HepG2 (cell line): ENCODE measurements around the gene WSB1. TPM values are rescaled to one million over a fixed set of nuclear protein-coding genes. Genes with fewer than 3 reads are reported as not detected.

Experiments used
- ARHGAP35 ChIP-seq: sonication (generic); formaldehyde crosslinking; IDR thresholded peaks from 2 replicates; pipeline ENCODE4 v1.9.0; 2022; ENCODE audit warnings: mild to moderate bottlenecking, inconsistent platforms, moderate library complexity, missing genetic modification reagents, borderline replicate concordance
- ARID2 ChIP-seq: sonication (generic); formaldehyde crosslinking; IDR thresholded peaks from 2 replicates; pipeline ENCODE4 v1.8.1; 2022; ENCODE audit warnings: mild to moderate bottlenecking, missing genetic modification reagents, borderline replicate concordance
- CC2D1A ChIP-seq: sonication (generic); formaldehyde crosslinking; IDR thresholded peaks from 2 replicates; pipeline ENCODE4 v1.8.1; 2023; ENCODE audit warnings: mild to moderate bottlenecking, missing genetic modification reagents
- FOSL1 ChIP-seq: sonication (generic); formaldehyde crosslinking; IDR thresholded peaks from 2 replicates; pipeline ENCODE4 v1.9.0; 2021; ENCODE audit warnings: missing genetic modification reagents, borderline replicate concordance
- FOSL2 ChIP-seq: sonication (generic); formaldehyde crosslinking; IDR thresholded peaks from 2 replicates; pipeline ENCODE4 v1.4.0; 2020; ENCODE audit warnings: missing genetic modification reagents
- FOXP1 ChIP-seq, 2 experiments: fragments of 450-650 bp in 1 of 2; IDR thresholded peaks; 2 replicates each; pipeline ENCODE4 v1.6.1; 2017 to 2018; ENCODE audit warnings: antibody characterized with exemption in 1 of 2
- HMG20A ChIP-seq: IDR thresholded peaks from 2 replicates; pipeline ENCODE4 v1.6.1; 2016; ENCODE audit warnings: borderline replicate concordance
- JUND ChIP-seq: sonication (generic); formaldehyde crosslinking; IDR thresholded peaks from 2 replicates; pipeline ENCODE4 v1.8.0; 2022; ENCODE audit warnings: mild to moderate bottlenecking, missing genetic modification reagents
- MED1 ChIP-seq: sonication (generic); formaldehyde crosslinking; IDR thresholded peaks from 2 replicates; pipeline ENCODE4 v1.4.0; 2020; ENCODE audit warnings: missing genetic modification reagents
- MYC ChIP-seq: sonication (generic); formaldehyde crosslinking; IDR thresholded peaks from 2 replicates; pipeline ENCODE4 v1.9.0; 2021; ENCODE audit warnings: missing genetic modification reagents, borderline replicate concordance
- POLR2G ChIP-seq: fragments of 200-400 bp; formaldehyde crosslinking; IDR thresholded peaks from 2 replicates; pipeline ENCODE4 v1.6.1; 2018; ENCODE audit warnings: mild to moderate bottlenecking, low read depth, low read length, moderate library complexity
- RCOR2 ChIP-seq: IDR thresholded peaks from 2 replicates; pipeline ENCODE4 v1.6.1; 2016; ENCODE audit warnings: missing biosample characterization, missing genetic modification reagents
- SOX13 ChIP-seq, 3 experiments: fragments of 450-650 bp in 1 of 3; sonication (generic) in 1 of 3; formaldehyde crosslinking in 1 of 3; IDR thresholded peaks in 2 of 3; conservative IDR thresholded peaks in 1 of 3; 2 replicates each; pipeline versions ENCODE4 v1.5.0 to v1.6.1; 2016 to 2020; ENCODE audit warnings: antibody characterized with exemption in 1 of 3, mild to moderate bottlenecking in 1 of 3, missing compliant biosample characterization in 1 of 3, missing genetic modification reagents in 1 of 3, moderate library complexity in 1 of 3
- YEATS4 ChIP-seq: sonication (generic); formaldehyde crosslinking; IDR thresholded peaks from 2 replicates; pipeline ENCODE4 v1.4.0; 2020; ENCODE audit warnings: missing genetic modification reagents, borderline replicate concordance
- ZHX1 ChIP-seq: sonication (generic); formaldehyde crosslinking; IDR thresholded peaks from 2 replicates; pipeline ENCODE4 v1.8.1; 2022; ENCODE audit warnings: low read depth, mild to moderate bottlenecking, missing genetic modification reagents
- ZNF17 ChIP-seq: sonication (generic); formaldehyde crosslinking; IDR thresholded peaks from 2 replicates; pipeline ENCODE4 v1.5.0; 2020; ENCODE audit warnings: mild to moderate bottlenecking, missing genetic modification reagents
- ZNF180 ChIP-seq: sonication (generic); formaldehyde crosslinking; IDR thresholded peaks from 2 replicates; pipeline ENCODE4 v1.4.0; 2020; ENCODE audit warnings: low read depth, missing genetic modification reagents, borderline replicate concordance
- ZNF264 ChIP-seq: sonication (generic); formaldehyde crosslinking; IDR thresholded peaks from 2 replicates; pipeline ENCODE4 v1.4.0; 2020; ENCODE audit warnings: missing genetic modification reagents
- ZNF556 ChIP-seq: sonication (generic); formaldehyde crosslinking; IDR thresholded peaks from 2 replicates; pipeline ENCODE4 v1.4.0; 2020; ENCODE audit warnings: mild to moderate bottlenecking, missing genetic modification reagents, borderline replicate concordance
- ZNF562 ChIP-seq: sonication (generic); formaldehyde crosslinking; IDR thresholded peaks from 2 replicates; pipeline ENCODE4 v1.8.0; 2022; ENCODE audit warnings: missing genetic modification reagents, borderline replicate concordance
- ZNF614 ChIP-seq: IDR thresholded peaks from 2 replicates; pipeline ENCODE4 v1.6.1; 2018; ENCODE audit warnings: missing biosample characterization, missing genetic modification reagents, inconsistent platforms, borderline replicate concordance
- ZNF720 ChIP-seq: sonication (generic); formaldehyde crosslinking; IDR thresholded peaks from 2 replicates; pipeline ENCODE4 v1.4.0; 2020; ENCODE audit warnings: missing genetic modification reagents
- ZNF749 ChIP-seq: sonication (generic); formaldehyde crosslinking; IDR thresholded peaks from 2 replicates; pipeline ENCODE4 v1.8.0; 2022; ENCODE audit warnings: mild to moderate bottlenecking, missing genetic modification reagents, moderate library complexity, borderline replicate concordance
- ZNF781 ChIP-seq: sonication (generic); formaldehyde crosslinking; IDR thresholded peaks from 2 replicates; pipeline ENCODE4 v1.5.1; 2020; ENCODE audit warnings: borderline replicate concordance, mild to moderate bottlenecking, missing genetic modification reagents; ENCODE audit errors: not compliant biosample characterization
- polyA plus RNA-seq, 8 experiments: library from polyadenylated mRNA; depleted of rRNA in 3 of 8; stranded (reverse) in 7 of 8; unstranded in 1 of 8; fragments of >200 nt; fragmentation: Illumina TruSeq in 4 of 8; extraction: Trizol in 4 of 8; gene quantifications; 2 replicates each; pipeline versions ENCODE4 v1.2.1 to v1.2.3, GENCODE V29; 2011 to 2016; ENCODE audit warnings: low read depth in 4 of 8, missing spikeins in 1 of 8, mixed read lengths in 1 of 8; ENCODE audit not compliant: insufficient read depth in 1 of 8
- total RNA-seq, 5 experiments: library from RNA; depleted of rRNA; stranded (reverse); fragments of >200 nt; fragmentation: Illumina TruSeq; extraction: Trizol; gene quantifications; 2 replicates each; pipeline ENCODE4 v1.2.3, GENCODE V29; 2016; ENCODE audit warnings: low read depth in 1 of 5
- TF ChIP-seq, protein P1 (sequence below): sonication (generic); formaldehyde crosslinking; IDR thresholded peaks from 2 replicates; pipeline ENCODE4 v1.4.0; 2020; ENCODE audit warnings: missing genetic modification reagents
- TF ChIP-seq, protein P2 (sequence below): sonication (generic); formaldehyde crosslinking; IDR thresholded peaks from 2 replicates; pipeline ENCODE4 v1.4.0; 2020; ENCODE audit warnings: low read depth, mild to moderate bottlenecking, missing genetic modification reagents

WSB1 gene
- total and polyA plus RNA-seq, 2 of the 13 experiments (the other 11 are each of a cell fraction or from before 2014, with no cell fraction given) = 81.3 to 294 TPM

- TF ChIP-seq YEATS4 (CRISPR knock-in tag) (no peak), HMG20A (peak; percentile 60; the same call in 1 of the 2 replicates), ZNF614 (no peak), ARID2 (CRISPR knock-in tag) (no peak), FOSL2 (peak; percentile 96), ZNF180 (CRISPR knock-in tag) (no peak), ZNF781 (CRISPR knock-in tag) (no peak), ZNF556 (no peak), JUND (CRISPR knock-in tag) (peak; percentile 57; the same call in 1 of the 2 replicates), RCOR2 (CRISPR knock-in tag) (0 out of 2 replicates have a peak, but pooled peaks have one; percentile 34), SOX13 (IDR thresholded peaks at IDR 0.05) (peak; percentile 81), SOX13 (CRISPR knock-in tag; conservative IDR thresholded peaks at IDR 0.05 in 1 of 2, IDR thresholded peaks at IDR 0.05 in 1 of 2) (peak in 1 of 2 experiments; percentile 99; a peak in 2 of 4 replicates), ZNF562 (no peak), ZNF749 (no peak), FOSL1 (CRISPR knock-in tag) (peak; percentile 70; the same call in 1 of the 2 replicates), MED1 (CRISPR knock-in tag) (peak; percentile 29; the same call in 1 of the 2 replicates), ZNF720 (CRISPR knock-in tag) (no peak), ZNF17 (CRISPR knock-in tag) (no peak), ZHX1 (no peak), CC2D1A (CRISPR knock-in tag) (no peak), MYC (CRISPR knock-in tag) (no peak), ARHGAP35 (CRISPR knock-in tag) (no peak), FOXP1 (IDR thresholded peaks at IDR 0.05) (no peak), FOXP1 (CRISPR knock-in tag; IDR thresholded peaks at IDR 0.05) (peak; percentile 35; the same call in 1 of the 2 replicates), POLR2G (no peak), ZNF264 (CRISPR knock-in tag) (no peak)
- TF ChIP-seq, protein P1, sequence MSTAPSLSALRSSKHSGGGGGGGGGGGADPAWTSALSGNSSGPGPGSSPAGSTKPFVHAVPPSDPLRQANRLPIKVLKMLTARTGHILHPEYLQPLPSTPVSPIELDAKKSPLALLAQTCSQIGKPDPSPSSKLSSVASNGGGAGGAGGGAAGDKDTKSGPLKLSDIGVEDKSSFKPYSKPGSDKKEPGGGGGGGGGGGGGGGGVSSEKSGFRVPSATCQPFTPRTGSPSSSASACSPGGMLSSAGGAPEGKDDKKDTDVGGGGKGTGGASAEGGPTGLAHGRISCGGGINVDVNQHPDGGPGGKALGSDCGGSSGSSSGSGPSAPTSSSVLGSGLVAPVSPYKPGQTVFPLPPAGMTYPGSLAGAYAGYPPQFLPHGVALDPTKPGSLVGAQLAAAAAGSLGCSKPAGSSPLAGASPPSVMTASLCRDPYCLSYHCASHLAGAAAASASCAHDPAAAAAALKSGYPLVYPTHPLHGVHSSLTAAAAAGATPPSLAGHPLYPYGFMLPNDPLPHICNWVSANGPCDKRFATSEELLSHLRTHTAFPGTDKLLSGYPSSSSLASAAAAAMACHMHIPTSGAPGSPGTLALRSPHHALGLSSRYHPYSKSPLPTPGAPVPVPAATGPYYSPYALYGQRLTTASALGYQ (CRISPR knock-in tag) = no peak
- TF ChIP-seq, protein P2, sequence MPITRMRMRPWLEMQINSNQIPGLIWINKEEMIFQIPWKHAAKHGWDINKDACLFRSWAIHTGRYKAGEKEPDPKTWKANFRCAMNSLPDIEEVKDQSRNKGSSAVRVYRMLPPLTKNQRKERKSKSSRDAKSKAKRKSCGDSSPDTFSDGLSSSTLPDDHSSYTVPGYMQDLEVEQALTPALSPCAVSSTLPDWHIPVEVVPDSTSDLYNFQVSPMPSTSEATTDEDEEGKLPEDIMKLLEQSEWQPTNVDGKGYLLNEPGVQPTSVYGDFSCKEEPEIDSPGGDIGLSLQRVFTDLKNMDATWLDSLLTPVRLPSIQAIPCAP (CRISPR knock-in tag) = no peak
Measured at GRCh38 chr17:27265333-27265732, 28.6 kb upstream of the WSB1 start (continued).
